Measurements from ENCODE around the gene ZBTB40. TPM values are rescaled to one million over a fixed set of nuclear protein-coding genes. Genes with fewer than 3 reads are reported as not detected.

Gene ZBTB40
- total and polyA plus RNA-seq, 2 of the 13 experiments (the other 11 are each of a cell fraction or from before 2014, with no cell fraction given), result 8.8 to 16.5 TPM

GRCh38 chr1:22418933-22419382 lies 32.7 kb upstream of the ZBTB40 start (continued):
- TF ChIP-seq TBL1XR1 (IDR thresholded peaks at IDR 0.05; ENCODE audit: borderline replicate concordance, low read length, partially characterized antibody) (no peak), NAIF1 (CRISPR knock-in tag; IDR thresholded peaks at IDR 0.05; ENCODE audit: borderline replicate concordance) (no peak), ZBTB8A (CRISPR knock-in tag; IDR thresholded peaks at IDR 0.05; ENCODE audit: borderline replicate concordance, low read depth) (no peak), NR2F2 (IDR thresholded peaks at IDR 0.05; ENCODE audit: borderline replicate concordance, low read depth) (no peak)

GRCh38 chr1:22420455-22421053 lies 31.1 kb upstream of the ZBTB40 start:
- ChIA-PET POLR2A (no interaction called here), CTCF (ENCODE audit: low intra/inter-chr PET ratio, low total read pairs) (interaction anchor here (0.7 to 3.4 kb wide), 2 partner anchors 219 to 221 kb away, joined by 3 to 43 read pairs; partner anchors contain the start of gene C1QC)
- peaks cover 9% of the 10 kb centered on the region for H3K4me1 ChIP-seq (ENCODE audit: insufficient read depth, low read length)
- H3K4me2 ChIP-seq (ENCODE audit: low read depth, low read length), result peak overlapping the region; percentile 15; the same call in 1 of the 2 replicates
- no peak overlapping the region for H2AFZ ChIP-seq (ENCODE audit: low read length)
- H3K27me3 ChIP-seq (ENCODE audit: control insufficient read depth in 1 of 2, insufficient read depth in 2 of 2, low read length in 2 of 2), result peaks cover 0 to 22% of the 10 kb centered on the region in 2 experiments; a peak in 3 of 5 replicates
- H3K9ac ChIP-seq (ENCODE audit: insufficient read depth, low read depth, low read length), result no peak overlapping the region
- BruUV-seq (replicated peaks), result no TSS peak
- 51% methylated on average over 13 of the region's 15 CpGs for WGBS (ENCODE audit: low lambda C conversion rate)
- DNase-seq (ENCODE audit: low spot score) (peak; percentile 70), FAIRE-seq (peak; percentile 75), ATAC-seq (peak; percentile 97)
- H3K36me3 ChIP-seq (replicated peaks in 1 of 2; ENCODE audit: control insufficient read depth in 1 of 2, insufficient read depth in 2 of 2, low read length in 2 of 2), result no peaks in the 10 kb centered on the region
- H3K4me3 ChIP-seq (replicated peaks in 1 of 3; ENCODE audit: insufficient read depth in 1 of 3, low read depth in 2 of 3, low read length in 3 of 3), result no peak overlapping the region
- no peaks in the 10 kb centered on the region for H3K9me3 ChIP-seq (ENCODE audit: low read length)
- no peak overlapping the region for H3K27ac ChIP-seq (ENCODE audit: extremely low read length, insufficient read depth, low read length)
- in situ Hi-C loops (cut with HindIII; ENCODE audit: extremely low pct_ligation_motif_present, low pct_unique_long_range_greater_than_20kb), result no loop called here
- H4K20me1 ChIP-seq (ENCODE audit: insufficient read depth, low read length), result peaks cover 6% of the 10 kb centered on the region
- intact Hi-C loops (cut with micrococcal nuclease; ENCODE audit: unreplicated experiment), result no loop called here
- H3K79me2 ChIP-seq (ENCODE audit: insufficient read depth, low read length), result no peaks in the 10 kb centered on the region
- TF ChIP-seq JARID2 (CRISPR knock-in tag; IDR thresholded peaks at IDR 0.05; ENCODE audit: insufficient replicate concordance), result no peak
- TF ChIP-seq YEATS2 (CRISPR knock-in tag; IDR thresholded peaks at IDR 0.05; ENCODE audit: borderline replicate concordance), result peak; percentile 29; the same call in 1 of the 2 replicates
- peak; percentile 52; the same call in 1 of the 2 replicates for TF ChIP-seq SP5 (CRISPR knock-in tag; IDR thresholded peaks at IDR 0.05; ENCODE audit: borderline replicate concordance, low read depth)
- TF ChIP-seq SMC3 (IDR thresholded peaks at IDR 0.05; ENCODE audit: low read length), result peak; percentile 98
- TF ChIP-seq PPARG (CRISPR knock-in tag; conservative IDR thresholded peaks at IDR 0.05), result 0 out of 2 replicates have a peak, but pooled peaks have one; percentile 22
- 0 out of 2 replicates have a peak, but pooled peaks have one; percentile 27 for TF ChIP-seq ATF2 (CRISPR knock-in tag; IDR thresholded peaks at IDR 0.05)
- peak in 1 of 2 experiments; percentile 39; a peak in 1 of 4 replicates for TF ChIP-seq HMGXB4 (CRISPR knock-in tag; IDR thresholded peaks at IDR 0.05; ENCODE audit: borderline replicate concordance in 1 of 2, low read depth in 1 of 2)
- TF ChIP-seq ZBTB26 (CRISPR knock-in tag; IDR thresholded peaks at IDR 0.05; ENCODE audit: borderline replicate concordance), result peak; percentile 18; the same call in 1 of the 2 replicates
- TF ChIP-seq MBNL3 (CRISPR knock-in tag; conservative IDR thresholded peaks at IDR 0.05), result no peak
- TF ChIP-seq GLI4 (CRISPR knock-in tag; IDR thresholded peaks at IDR 0.05; ENCODE audit: borderline replicate concordance), result no peak
- TF ChIP-seq KDM2A (CRISPR knock-in tag; IDR thresholded peaks at IDR 0.05; ENCODE audit: borderline replicate concordance, low read depth), result peak; percentile 79
- TF ChIP-seq NRL (CRISPR knock-in tag; IDR thresholded peaks at IDR 0.05; ENCODE audit: borderline replicate concordance), result 0 out of 2 replicates have a peak, but pooled peaks have one; percentile 36
- TF ChIP-seq TEAD3 (CRISPR knock-in tag; optimal IDR thresholded peaks at IDR 0.05; ENCODE audit: borderline replicate concordance), result peak; percentile 51
- TF ChIP-seq ZNF432 (CRISPR knock-in tag; IDR thresholded peaks at IDR 0.05; ENCODE audit: borderline replicate concordance), result no peak

All from HepG2 (cell line).